Stimulated activated CD8-positive, alpha-beta memory T cell treated with anti-CD3 and anti-CD28 coated beads, Interleukin-12 subunit alpha, Interleukin-12 subunit beta, amount 100 ng/mL, for 24 hours (primary cell): ENCODE measurements around the gene YES1.

Experiments
- DNase-seq: peaks from one replicate; pipeline ENCODE4 v3.0.0-alpha.2; 2020; ENCODE audit errors: extremely low read depth

Gene YES1

GRCh38 chr18:725646-726045 is 86.4 kb downstream of the YES1 start:
- no peak for DNase-seq

GRCh38 chr18:723541-724080 is 88.4 kb downstream of the YES1 start:
- DNase-seq, result no peak

DNA sequence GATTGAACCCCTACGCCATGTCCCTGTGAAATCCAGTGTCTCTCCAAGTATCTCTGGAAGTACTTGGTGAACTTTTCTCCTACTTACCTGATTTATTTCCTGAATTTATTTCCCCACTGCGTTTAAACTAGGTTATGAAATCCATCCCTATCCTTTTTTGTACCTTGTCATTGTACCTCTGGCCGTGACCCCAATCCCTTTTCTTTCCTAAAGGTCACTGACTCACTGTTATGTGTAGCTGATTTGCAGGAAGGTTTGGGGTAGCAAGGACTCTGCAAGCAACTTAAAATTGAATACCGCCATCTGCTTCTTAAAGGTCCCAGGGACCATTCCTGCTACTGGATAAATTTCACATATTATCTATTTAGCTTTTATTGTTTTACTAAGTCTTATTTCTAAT is 95.0 kb downstream of the YES1 start:
- DNase-seq, result no peak

- DNase-seq, result no peak
These were observed 96.4 kb downstream of the YES1 start for GRCh38 chr18:715626-716025.

- DNase-seq, result no peak
These were observed 98.9 kb downstream of the YES1 start for GRCh38 chr18:713135-713490.

DNA sequence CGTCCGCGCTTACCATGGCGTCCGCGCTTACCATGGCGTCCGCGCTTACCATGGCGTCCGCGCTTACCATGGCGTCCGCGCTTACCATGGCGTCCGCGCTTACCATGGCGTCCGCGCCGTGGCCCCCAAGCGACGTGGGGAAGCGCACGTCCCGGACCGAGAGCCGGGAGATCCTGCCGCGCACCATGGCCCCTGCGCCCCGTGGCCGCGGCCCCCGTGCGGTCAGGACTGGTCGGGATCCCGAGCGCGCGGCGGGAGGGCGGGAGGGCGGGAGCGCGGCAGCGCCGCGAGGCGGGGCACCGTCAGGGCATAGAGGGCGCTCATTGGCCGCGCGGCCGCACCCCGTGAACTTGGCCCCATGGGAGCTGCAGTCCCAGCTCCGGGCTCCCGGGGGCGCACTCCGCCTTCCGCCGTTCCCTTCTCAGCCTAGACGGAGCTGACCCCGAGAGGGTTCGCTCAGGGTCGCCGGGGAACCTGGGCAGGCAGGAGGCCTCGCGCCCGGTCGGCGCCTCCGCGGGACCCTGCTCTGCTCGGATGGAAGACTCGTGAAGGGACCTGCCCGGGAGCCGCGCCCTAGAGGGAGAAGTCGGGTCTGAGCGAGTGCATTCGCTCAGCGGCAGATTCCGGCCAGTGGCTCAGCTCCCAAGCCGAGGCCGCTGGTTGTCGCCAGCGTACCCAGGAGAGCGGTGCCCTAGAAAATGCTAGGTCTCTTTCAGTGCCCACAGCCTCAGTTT is 99.5 kb downstream of the YES1 start, which contains the start of gene ENOSF1:
Gene ENOSF1, minus strand, starts transcription at position 230 of the 734 bp plus-strand sequence. Its CDS starts 43 bp downstream, at position 187.
- peak; percentile 57 for DNase-seq

- peak; percentile 28 for DNase-seq
These were observed 100.2 kb downstream of the YES1 start for GRCh38 chr18:711657-712400.

GRCh38 chr18:711310-711656 is 100.8 kb downstream of the YES1 start:
- DNase-seq, result no peak

GRCh38 chr18:710418-711300 is 101.4 kb downstream of the YES1 start:
- no peak for DNase-seq

DNA sequence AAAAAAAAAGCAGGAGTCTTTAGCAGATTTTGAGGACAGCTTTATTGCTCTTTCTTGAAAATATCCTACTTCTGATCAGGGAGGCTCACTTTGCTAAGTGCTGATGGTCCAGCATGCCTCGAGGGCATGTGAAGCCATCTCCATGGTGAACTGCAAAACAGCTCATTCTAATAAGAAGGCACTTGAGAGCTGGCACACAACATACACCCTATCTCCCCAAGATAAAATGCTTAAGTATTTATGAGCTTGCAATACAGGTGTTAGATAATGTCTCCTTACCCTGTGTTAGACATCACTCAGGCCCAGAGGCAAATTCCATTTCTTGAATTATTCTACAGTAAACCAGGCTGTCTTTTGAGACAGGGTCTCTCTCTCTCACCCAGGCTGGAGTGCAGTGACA is 102.3 kb downstream of the YES1 start:
- no peak for DNase-seq

DNA sequence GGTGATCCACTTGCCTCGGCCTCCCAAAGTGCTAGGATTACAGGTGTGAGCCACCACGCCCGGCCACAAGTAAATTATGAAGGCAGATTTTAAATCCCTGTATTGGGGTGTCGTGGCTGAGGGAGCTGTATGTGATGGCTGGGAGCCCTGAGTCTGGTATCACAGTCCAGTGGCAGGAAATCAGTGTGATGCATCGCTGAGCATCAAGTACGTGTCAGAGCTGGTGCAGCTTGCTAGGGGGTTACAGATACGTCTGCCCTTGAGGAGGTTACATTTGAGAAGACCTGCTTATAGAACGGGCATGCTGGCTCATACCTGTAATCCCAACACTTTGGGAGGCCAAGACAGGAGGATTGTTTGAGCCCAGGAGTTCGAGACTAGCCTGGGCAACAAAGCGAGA is 103.9 kb downstream of the YES1 start:
- no peak for DNase-seq

DNA sequence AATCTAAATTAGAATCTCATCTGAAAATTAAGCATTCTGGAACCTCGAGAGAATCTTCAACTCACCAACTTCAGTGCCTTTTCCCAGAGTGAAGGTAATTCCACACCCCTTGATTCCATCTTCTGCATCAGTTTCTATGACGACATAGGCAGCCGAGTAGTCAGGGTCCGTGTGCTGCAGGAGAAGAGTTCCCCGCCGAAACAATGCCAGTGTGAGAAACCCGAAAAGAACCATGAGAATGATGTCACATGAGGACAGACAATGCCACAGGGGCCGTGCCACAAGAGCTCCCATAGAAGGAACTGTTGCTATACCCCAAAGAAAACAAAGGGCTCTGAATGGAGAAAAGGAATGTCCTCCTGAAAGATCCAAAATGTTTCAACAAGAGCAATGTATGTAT is 105.6 kb downstream of the YES1 start:
- no peak for DNase-seq

DNA sequence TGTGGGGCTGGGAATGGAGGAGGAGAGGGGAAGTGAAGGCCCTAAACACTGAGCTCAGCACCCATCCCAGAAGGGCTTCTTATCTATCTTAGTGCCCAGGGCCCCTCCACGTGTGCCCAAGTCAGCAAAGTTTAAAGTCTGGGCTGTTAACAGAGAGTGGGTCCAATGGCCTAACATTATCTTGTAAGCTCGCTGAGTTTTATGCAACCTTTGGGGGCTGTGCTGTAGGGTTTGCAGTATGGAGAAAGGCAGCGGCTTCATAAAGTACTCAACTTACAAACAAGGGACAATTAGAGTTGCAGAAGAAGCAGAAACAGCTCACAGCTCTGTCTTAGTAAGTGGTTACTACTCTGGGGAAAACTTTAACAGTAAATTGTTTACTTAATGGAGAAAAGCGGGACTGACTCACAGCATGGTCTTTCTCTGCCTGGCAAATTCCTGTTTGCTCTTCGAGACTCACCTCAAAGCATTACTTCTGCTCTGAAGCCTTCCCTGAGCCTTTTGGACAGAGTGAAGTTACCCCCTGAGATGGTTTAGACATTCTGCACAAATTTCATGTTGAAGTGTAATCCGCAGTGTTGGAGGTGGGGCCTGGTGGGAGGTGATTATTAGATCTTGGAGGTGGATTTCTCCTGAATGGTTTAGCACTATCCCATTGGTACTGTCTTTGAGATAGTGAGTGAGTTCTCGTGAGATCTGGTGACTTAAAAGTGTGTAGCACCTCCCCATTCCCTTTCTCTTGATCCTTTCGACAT is 108.7 kb downstream of the YES1 start:
- DNase-seq, result no peak

GRCh38 chr18:697800-698199 is 114.2 kb downstream of the YES1 start:
- no peak for DNase-seq

DNA sequence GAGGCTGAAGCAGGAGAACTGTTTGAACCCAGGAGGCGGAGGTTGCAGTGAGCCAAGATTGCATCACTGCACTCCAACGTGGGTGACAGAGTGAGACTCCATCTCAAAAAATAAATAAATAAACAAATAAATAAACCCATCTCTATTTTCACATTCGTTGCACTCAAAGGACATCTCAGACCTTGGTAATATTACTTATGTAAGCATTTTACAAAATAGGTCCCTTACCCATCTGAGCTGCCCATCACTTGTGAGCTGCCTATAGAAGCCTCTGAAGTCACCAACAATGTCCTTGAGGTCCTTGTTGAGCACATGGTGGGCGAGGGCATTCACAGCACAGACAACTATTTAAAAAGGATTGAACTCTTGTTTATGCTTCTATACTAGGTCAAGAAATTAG is 115.0 kb downstream of the YES1 start:
- DNase-seq, result no peak

DNA sequence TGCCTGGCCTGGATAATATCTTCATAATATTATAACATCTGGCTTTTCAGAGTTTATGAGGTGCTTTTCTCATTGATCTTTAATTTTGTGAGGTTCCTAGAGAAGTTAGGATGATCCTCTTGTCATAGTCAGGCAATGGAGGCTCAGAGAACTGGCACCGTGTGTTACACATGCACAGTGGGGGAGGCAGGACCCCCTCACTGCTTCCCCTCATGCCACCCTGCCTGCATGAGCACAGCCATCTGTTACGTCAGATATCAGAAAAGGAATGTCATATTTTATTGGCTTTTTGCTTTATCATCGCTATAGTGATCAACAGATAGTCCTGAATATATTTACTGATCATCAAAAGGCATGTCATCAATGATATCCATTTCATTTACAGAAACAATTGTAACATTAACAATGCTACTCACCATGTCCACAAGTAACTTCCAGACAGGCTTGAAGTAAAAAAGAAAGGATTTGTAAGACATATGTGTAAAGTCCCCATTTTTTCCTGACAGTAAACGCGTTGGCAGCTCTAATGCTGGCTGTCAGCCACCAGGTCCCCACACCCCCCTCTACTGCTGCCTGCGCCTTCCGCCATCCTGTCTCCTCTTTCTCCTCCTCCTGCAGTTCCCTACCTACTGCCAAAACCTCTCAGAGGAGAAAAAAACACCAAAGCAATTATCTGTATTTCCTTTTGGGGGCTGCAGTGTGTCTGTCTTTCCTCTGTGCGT is 118.4 kb downstream of the YES1 start:
- DNase-seq, result no peak

DNA sequence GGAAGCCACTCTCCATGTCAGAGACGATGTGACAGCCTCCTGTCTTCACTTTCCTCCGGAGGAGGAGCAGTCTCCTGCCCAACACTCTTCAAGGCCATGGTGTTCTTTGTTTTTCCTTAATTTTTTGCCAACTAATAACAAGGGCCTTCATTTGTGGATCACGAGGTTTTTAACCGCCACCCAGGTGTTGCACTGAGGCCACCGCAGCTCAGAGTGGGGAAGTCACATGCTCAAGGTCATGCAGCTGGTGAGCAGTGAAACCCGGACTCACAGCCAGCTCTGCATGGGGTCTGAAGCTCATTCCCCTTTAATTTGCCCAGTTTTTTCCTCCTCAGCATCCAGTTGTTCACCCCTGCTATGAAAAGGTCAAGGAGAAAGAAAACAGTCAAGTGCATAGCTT is 119.2 kb downstream of the YES1 start:
- DNase-seq, result no peak

- DNase-seq, result no peak
These were observed 123.7 kb downstream of the YES1 start for GRCh38 chr18:688323-688722.

DNA sequence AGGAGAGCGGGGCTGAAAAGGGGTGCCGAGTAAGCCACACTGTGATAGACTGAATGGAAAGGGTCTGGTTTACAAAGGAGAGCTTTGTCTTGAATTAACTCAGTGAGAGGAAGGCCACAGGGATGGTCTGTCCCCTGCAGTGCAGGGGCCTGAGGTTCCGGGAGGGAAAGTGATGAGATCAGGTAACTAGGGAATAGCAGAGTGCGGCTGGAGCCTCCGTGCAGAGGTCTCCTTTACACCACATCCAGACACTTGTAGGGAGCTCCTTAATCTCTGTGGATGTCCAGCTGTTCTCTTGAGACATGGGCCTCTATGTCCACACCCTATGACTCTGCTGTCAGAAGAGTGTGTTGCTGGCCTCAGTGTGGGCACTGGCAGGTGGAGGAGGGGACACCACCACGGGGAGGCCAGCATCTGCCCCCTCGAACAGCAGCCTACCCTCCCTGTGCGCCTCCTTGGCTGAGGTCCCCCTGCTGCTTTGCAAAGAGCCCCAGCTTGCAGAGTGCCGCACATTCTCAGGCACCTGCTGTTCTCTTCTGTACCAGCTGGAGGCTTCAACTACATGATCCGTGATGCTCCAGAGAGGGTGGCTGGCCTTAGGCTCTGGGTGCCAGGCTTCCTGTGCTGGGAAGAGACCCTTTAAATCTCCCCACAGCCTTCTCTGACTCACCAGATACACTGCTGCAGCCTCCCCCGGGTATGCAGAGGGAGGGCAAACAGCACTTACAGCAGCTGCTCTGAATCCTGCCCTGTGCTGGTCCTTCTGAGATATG is 125.5 kb downstream of the YES1 start:
- no peak for DNase-seq

DNA sequence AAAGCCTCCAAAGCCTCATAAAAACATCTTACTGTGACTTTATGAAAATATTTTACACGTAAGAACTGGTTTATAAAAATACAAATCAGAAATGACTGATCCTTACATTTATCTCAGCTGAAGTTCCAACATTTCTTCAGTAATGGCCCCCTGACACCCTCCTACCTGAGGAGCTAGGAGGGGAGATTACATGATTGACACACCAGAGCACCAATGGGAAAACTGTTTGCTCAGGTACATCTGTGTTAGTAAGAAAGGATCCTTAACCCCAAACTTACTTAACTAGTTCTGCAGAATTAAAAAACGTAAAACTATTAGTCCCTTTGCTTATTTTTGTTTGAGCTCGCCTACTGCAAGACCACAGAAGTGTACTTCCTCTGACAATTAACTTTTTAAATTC is 126.6 kb downstream of the YES1 start:
- DNase-seq, result no peak
